ENCODE measurements around the gene AJAP1.
A peak's percentile ranks its signal among the peaks of the same experiment; 100 is the strongest.

The AJAP1 gene

GRCh38 chr1:4736254-4736653, 81.8 kb downstream of the AJAP1 start:
- no peak overlapping the region for H3K9ac ChIP-seq (ENCODE audit: low read length)
- H3K27me3 ChIP-seq (ENCODE audit: control insufficient read depth, insufficient read depth, low read length): no peaks in the 10 kb centered on the region
- peaks cover 17% of the 10 kb centered on the region for H3K9me3 ChIP-seq (ENCODE audit: control insufficient read depth, insufficient read depth, low read depth, low read length)
- H3K4me3 ChIP-seq (ENCODE audit: low read depth, low read length): no peak overlapping the region
- H3K36me3 ChIP-seq (ENCODE audit: control insufficient read depth, insufficient read depth, low read length): no peaks in the 10 kb centered on the region
- H3K27ac ChIP-seq (ENCODE audit: low read depth, low read length): no peak overlapping the region
- H3K4me1 ChIP-seq (ENCODE audit: control insufficient read depth, insufficient read depth, low read length): no peaks in the 10 kb centered on the region

- Histone ChIP-seq H3K27me3 (ENCODE audit: control insufficient read depth, insufficient read depth, low read length) (no peaks in the 10 kb centered on the region), H3K27ac (ENCODE audit: low read depth, low read length) (no peak overlapping the region), H3K36me3 (ENCODE audit: control insufficient read depth, insufficient read depth, low read length) (no peaks in the 10 kb centered on the region), H3K4me1 (ENCODE audit: control insufficient read depth, insufficient read depth, low read length) (peaks cover 9% of the 10 kb centered on the region), H3K9ac (ENCODE audit: low read length) (no peak overlapping the region), H3K9me3 (ENCODE audit: control insufficient read depth, insufficient read depth, low read depth, low read length) (peaks cover 17% of the 10 kb centered on the region), H3K4me3 (ENCODE audit: low read depth, low read length) (no peak overlapping the region)
Measured at GRCh38 chr1:4741876-4742423, 87.5 kb downstream of the AJAP1 start.

- Histone ChIP-seq H3K27me3 (ENCODE audit: control insufficient read depth, insufficient read depth, low read length) (no peaks in the 10 kb centered on the region), H3K4me3 (ENCODE audit: low read depth, low read length) (no peak overlapping the region), H3K36me3 (ENCODE audit: control insufficient read depth, insufficient read depth, low read length) (no peaks in the 10 kb centered on the region), H3K9ac (ENCODE audit: low read length) (no peak overlapping the region), H3K4me1 (ENCODE audit: control insufficient read depth, insufficient read depth, low read length) (peaks cover 9% of the 10 kb centered on the region), H3K27ac (ENCODE audit: low read depth, low read length) (no peak overlapping the region), H3K9me3 (ENCODE audit: control insufficient read depth, insufficient read depth, low read depth, low read length) (peaks cover 2% of the 10 kb centered on the region)
Measured at GRCh38 chr1:4743978-4744750, 89.8 kb downstream of the AJAP1 start.

- no peak overlapping the region for H3K9ac ChIP-seq (ENCODE audit: low read length)
- no peak overlapping the region for H3K4me3 ChIP-seq (ENCODE audit: low read depth, low read length)
- no peaks in the 10 kb centered on the region for H3K36me3 ChIP-seq (ENCODE audit: control insufficient read depth, insufficient read depth, low read length)
- H3K9me3 ChIP-seq (ENCODE audit: control insufficient read depth, insufficient read depth, low read depth, low read length): no peaks in the 10 kb centered on the region
- H3K27me3 ChIP-seq (ENCODE audit: control insufficient read depth, insufficient read depth, low read length): no peaks in the 10 kb centered on the region
- H3K4me1 ChIP-seq (ENCODE audit: control insufficient read depth, insufficient read depth, low read length): peaks cover 9% of the 10 kb centered on the region
- no peak overlapping the region for H3K27ac ChIP-seq (ENCODE audit: low read depth, low read length)
Measured at GRCh38 chr1:4745560-4745959, 91.2 kb downstream of the AJAP1 start.

GRCh38 chr1:4749406-4749805, 95.0 kb downstream of the AJAP1 start:
- no peaks in the 10 kb centered on the region for H3K36me3 ChIP-seq (ENCODE audit: control insufficient read depth, insufficient read depth, low read length)
- H3K9me3 ChIP-seq (ENCODE audit: control insufficient read depth, insufficient read depth, low read depth, low read length): peaks cover 8% of the 10 kb centered on the region
- H3K4me1 ChIP-seq (ENCODE audit: control insufficient read depth, insufficient read depth, low read length): peaks cover 12% of the 10 kb centered on the region
- no peak overlapping the region for H3K27ac ChIP-seq (ENCODE audit: low read depth, low read length)
- H3K9ac ChIP-seq (ENCODE audit: low read length): no peak overlapping the region
- H3K27me3 ChIP-seq (ENCODE audit: control insufficient read depth, insufficient read depth, low read length): no peaks in the 10 kb centered on the region
- no peak overlapping the region for H3K4me3 ChIP-seq (ENCODE audit: low read depth, low read length)

GRCh38 chr1:4750177-4750576, 95.8 kb downstream of the AJAP1 start:
- Histone ChIP-seq H3K27ac (ENCODE audit: low read depth, low read length) (no peak overlapping the region), H3K4me1 (ENCODE audit: control insufficient read depth, insufficient read depth, low read length) (peaks cover 18% of the 10 kb centered on the region), H3K27me3 (ENCODE audit: control insufficient read depth, insufficient read depth, low read length) (no peaks in the 10 kb centered on the region), H3K9ac (ENCODE audit: low read length) (no peak overlapping the region), H3K9me3 (ENCODE audit: control insufficient read depth, insufficient read depth, low read depth, low read length) (peaks cover 9% of the 10 kb centered on the region), H3K4me3 (ENCODE audit: low read depth, low read length) (no peak overlapping the region), H3K36me3 (ENCODE audit: control insufficient read depth, insufficient read depth, low read length) (no peaks in the 10 kb centered on the region)

GRCh38 chr1:4752059-4752458, 97.7 kb downstream of the AJAP1 start:
- H3K4me3 ChIP-seq (ENCODE audit: low read depth, low read length): no peak overlapping the region

GRCh38 chr1:4754816-4755215, 100.4 kb downstream of the AJAP1 start:
- peaks cover 14% of the 10 kb centered on the region for H3K9me3 ChIP-seq (ENCODE audit: control insufficient read depth, insufficient read depth, low read depth, low read length)
- H3K27ac ChIP-seq (ENCODE audit: low read depth, low read length): peak overlapping the region; percentile 7; the same call in 1 of the 2 replicates

More at GRCh38 chr1:4752059-4752458, 97.7 kb downstream of the AJAP1 start:
- Histone ChIP-seq H3K36me3 (ENCODE audit: control insufficient read depth, insufficient read depth, low read length) (no peaks in the 10 kb centered on the region), H3K9me3 (ENCODE audit: control insufficient read depth, insufficient read depth, low read depth, low read length) (peaks cover 9% of the 10 kb centered on the region), H3K9ac (ENCODE audit: low read length) (no peak overlapping the region), H3K4me1 (ENCODE audit: control insufficient read depth, insufficient read depth, low read length) (peaks cover 29% of the 10 kb centered on the region), H3K27me3 (ENCODE audit: control insufficient read depth, insufficient read depth, low read length) (no peaks in the 10 kb centered on the region), H3K27ac (ENCODE audit: low read depth, low read length) (no peak overlapping the region)

GRCh38 chr1:4755301-4755845, 101.0 kb downstream of the AJAP1 start:
- H3K4me1 ChIP-seq (ENCODE audit: control insufficient read depth, insufficient read depth, low read length): peaks cover 33% of the 10 kb centered on the region
- peaks cover 14% of the 10 kb centered on the region for H3K9me3 ChIP-seq (ENCODE audit: control insufficient read depth, insufficient read depth, low read depth, low read length)
- no peaks in the 10 kb centered on the region for H3K27me3 ChIP-seq (ENCODE audit: control insufficient read depth, insufficient read depth, low read length)
- peak overlapping the region; percentile 38 for H3K9ac ChIP-seq (ENCODE audit: low read length)
- H3K36me3 ChIP-seq (ENCODE audit: control insufficient read depth, insufficient read depth, low read length): no peaks in the 10 kb centered on the region
- peak overlapping the region; percentile 16; the same call in 1 of the 2 replicates for H3K4me3 ChIP-seq (ENCODE audit: low read depth, low read length)
- H3K27ac ChIP-seq (ENCODE audit: low read depth, low read length): peak overlapping the region; percentile 38; the same call in 1 of the 2 replicates

More at GRCh38 chr1:4754816-4755215, 100.4 kb downstream of the AJAP1 start:
- peak overlapping the region; percentile 16; the same call in 1 of the 2 replicates for H3K4me3 ChIP-seq (ENCODE audit: low read depth, low read length)
- no peaks in the 10 kb centered on the region for H3K27me3 ChIP-seq (ENCODE audit: control insufficient read depth, insufficient read depth, low read length)
- H3K4me1 ChIP-seq (ENCODE audit: control insufficient read depth, insufficient read depth, low read length): peaks cover 33% of the 10 kb centered on the region
- peak overlapping the region; percentile 5 for H3K9ac ChIP-seq (ENCODE audit: low read length)
- no peaks in the 10 kb centered on the region for H3K36me3 ChIP-seq (ENCODE audit: control insufficient read depth, insufficient read depth, low read length)

- Histone ChIP-seq H3K9ac (ENCODE audit: low read length) (peak overlapping the region; percentile 38), H3K27ac (ENCODE audit: low read depth, low read length) (peak overlapping the region; percentile 38; the same call in 1 of the 2 replicates), H3K36me3 (ENCODE audit: control insufficient read depth, insufficient read depth, low read length) (no peaks in the 10 kb centered on the region), H3K4me1 (ENCODE audit: control insufficient read depth, insufficient read depth, low read length) (peaks cover 33% of the 10 kb centered on the region), H3K9me3 (ENCODE audit: control insufficient read depth, insufficient read depth, low read depth, low read length) (peaks cover 14% of the 10 kb centered on the region), H3K27me3 (ENCODE audit: control insufficient read depth, insufficient read depth, low read length) (no peaks in the 10 kb centered on the region), H3K4me3 (ENCODE audit: low read depth, low read length) (peak overlapping the region; percentile 16; the same call in 1 of the 2 replicates)
Measured at GRCh38 chr1:4755864-4756504, 101.6 kb downstream of the AJAP1 start.
